DMS79 treated with DMSO at 0.1 percent for 48 hours (cell line): ENCODE results near the gene MYEOV.

Source experiments
- DNase-seq: peaks from one replicate; lab custom pipeline; 2025; lab: John Stamatoyannopoulos, UW

Gene MYEOV

GRCh38 chr11:69293819-69294505 is at the start of gene MYEOV:
MYEOV (plus strand) TSS chr11:69294155; CDS start chr11:69295355, 1,200 bp downstream.
- DNase-seq: no peak

DNA sequence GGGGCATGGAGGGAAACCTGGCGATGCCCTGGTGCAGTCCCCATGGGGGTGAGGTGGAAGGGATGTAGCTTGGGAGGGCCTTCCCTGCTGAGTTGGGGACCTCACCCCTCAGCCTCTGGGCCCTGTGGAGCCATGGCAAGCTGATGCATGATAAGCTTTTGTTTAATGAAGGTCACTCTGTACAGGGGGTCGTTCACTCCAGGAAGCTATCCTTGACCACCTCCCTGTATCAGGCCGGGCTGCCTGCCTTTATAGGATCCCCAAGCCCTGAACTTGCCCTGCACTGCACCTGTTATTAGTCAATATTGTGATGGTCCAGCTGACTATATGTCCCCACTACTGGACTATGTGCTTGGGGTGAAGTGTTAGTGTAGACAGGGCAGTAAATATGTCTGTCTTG is 49.7 kb upstream of the MYEOV start:
- DNase-seq: no peak

- DNase-seq: no peak
Observed at GRCh38 chr11:69245041-69245440, 48.9 kb upstream of the MYEOV start.

DNA sequence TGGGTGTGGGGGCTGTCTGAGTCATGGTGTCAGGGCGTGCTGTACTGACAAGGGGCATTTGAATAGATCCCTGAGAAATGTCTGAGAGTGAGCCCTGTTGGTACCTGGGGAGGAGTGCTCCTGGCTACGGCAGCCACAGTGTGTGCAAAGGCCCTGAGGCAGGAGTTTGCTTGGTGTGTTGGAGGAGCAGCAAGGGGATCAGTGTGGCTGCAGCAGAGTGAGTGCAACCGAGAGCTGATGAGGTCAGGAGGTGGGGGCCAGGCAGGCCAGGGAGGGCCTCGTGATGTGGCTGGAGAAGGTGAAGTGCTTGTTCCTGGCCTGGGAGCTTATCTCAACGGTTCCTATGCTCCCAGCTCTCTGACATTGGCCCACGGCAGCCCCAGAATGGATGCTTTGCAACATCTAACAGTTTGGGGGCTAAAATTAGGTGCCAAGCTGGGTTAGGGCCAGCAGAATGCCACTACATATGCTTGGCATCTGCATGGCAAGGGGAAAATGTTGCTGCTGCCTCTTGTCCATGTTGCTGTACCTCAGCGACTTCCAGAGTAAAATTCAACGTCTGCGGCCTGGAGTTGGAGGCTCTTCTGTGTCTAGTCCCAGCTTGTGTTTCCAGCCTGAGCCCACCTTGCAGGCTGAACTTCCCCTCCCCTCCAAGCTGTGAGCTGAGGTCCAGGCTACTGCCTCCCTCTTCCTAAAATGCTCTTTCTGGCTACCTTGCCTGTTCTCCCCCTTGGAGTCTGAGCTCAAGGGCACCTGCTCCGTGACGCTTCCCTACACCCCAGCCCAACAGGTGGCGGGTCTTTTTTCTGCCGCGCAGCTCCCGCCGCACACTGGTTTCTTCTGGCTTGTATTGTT is 48.2 kb upstream of the MYEOV start:
- no peak for DNase-seq

DNA sequence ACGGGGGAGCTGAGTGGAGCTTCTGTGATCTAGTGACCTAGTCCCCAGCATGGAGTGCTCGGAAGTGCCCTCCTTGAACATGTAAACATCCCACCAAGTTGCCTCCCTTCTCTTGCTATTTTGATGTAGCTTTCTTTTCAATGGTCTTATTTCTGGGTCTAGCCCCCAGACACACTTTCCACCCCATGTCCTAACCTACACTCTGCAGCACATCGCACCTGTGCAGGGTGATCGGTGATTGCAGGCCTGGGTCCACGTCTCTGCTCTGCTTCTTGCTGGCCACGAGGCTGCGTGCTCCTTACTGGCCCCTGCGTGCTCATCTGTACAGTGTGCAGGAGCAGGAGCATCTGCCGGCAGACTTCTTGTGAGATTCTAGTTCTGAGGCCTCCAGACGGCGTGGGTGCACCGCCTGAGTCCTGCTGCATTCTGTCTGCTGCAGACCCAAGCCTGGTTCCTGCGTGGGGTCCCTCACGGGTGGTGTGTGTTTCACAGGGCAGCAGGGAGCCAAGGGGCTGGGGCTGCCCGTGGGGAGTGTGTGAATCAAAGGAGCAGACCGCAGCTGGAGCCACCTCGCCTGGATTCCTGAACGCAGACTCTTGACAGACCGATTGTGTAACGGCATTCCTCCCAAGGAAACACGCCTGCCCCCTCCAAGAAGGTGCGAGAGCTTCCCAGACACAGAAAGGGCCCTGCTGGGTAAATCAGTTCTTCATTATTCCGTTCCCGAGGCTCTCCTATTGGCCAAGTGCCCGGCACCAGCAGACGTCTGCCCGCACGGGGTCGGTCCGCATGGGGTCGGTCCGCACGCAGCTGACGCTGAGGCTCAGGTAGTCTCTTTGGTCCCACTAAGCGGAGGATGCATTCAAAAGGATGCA is 44.4 kb upstream of the MYEOV start:
- DNase-seq: no peak

DNA sequence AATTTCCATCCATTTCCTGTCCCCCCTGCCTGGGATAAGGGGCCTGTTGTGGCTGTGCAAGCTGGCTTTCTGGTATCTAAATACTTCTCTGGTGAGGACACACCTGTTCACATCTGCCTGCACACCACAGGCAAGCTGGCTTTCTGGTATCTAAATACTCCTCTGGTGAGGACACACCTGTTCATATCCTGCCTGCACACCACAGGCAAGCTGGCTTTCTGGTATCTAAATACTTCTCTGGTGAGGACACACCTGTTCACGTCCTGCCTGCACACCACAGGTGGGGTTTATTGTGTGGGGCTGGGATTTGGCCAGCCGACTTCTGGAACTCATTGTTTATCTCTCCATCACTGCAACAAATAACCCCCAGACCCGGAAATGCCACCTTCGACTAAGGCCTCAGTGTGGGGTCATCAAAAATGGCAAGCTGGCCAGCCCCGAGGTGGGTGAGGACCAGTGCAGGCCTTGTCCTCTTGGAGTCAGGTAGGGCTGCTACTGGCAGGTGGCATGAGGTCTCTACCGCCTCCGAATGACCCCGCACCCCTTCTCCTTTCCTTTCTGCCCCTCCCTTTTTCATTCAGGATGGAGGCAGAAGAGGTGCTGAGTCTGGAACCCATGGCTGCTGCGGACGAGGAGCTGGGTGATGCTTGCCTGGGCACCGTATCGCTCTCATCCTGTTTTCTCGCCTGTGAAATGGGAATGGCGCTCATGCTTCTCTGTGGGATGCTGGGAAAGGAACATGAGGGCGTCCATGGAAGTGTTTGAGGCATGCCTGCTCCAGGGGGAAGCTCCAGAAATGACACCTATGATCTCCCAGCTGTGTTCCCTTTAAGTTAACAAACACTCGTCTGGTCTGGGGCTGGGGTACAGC is 43.5 kb upstream of the MYEOV start:
- DNase-seq: no peak

GRCh38 chr11:69251057-69251393 is 42.9 kb upstream of the MYEOV start:
- no peak for DNase-seq

GRCh38 chr11:69251639-69252489 is 42.1 kb upstream of the MYEOV start:
- no peak for DNase-seq

DNA sequence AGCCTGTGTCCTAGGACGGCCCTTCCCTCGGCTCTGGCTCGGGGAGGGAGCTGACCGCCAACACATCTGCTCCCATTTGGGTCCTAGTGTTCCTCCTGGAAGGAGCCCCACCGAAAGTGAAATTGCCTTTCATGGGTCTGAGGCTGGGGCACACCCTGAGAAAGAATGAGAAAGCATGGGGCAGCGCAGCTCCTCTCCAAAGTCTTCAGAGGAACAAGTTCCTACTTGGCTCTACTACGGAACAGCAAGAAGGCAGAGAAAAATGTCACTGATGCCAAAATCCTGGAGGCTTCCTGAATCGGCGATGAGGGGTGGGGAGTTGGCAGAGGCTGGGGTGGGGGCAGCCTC is 41.5 kb upstream of the MYEOV start:
- no peak for DNase-seq

DNA sequence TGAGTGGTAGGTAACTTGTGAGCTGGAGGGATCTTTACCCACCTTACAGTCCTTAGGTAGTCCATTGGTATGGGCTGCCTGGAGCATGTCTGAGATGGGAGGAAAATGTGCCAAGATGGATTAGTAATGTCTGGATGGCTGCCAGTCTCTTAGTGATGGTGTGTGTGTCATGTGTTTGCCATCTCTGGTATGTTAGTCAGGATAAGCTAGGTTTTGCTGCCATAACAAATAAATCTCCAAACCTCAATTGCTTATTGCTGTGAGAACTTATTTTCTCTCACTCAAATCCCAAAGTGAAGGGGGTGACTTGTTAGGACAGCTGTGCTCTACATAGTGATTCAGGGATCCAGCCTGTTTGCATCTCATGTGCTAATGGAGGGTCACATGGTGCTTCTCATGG is 40.9 kb upstream of the MYEOV start:
- no peak for DNase-seq

- no peak for DNase-seq
Observed at GRCh38 chr11:69257134-69257533, 36.8 kb upstream of the MYEOV start.

DNA sequence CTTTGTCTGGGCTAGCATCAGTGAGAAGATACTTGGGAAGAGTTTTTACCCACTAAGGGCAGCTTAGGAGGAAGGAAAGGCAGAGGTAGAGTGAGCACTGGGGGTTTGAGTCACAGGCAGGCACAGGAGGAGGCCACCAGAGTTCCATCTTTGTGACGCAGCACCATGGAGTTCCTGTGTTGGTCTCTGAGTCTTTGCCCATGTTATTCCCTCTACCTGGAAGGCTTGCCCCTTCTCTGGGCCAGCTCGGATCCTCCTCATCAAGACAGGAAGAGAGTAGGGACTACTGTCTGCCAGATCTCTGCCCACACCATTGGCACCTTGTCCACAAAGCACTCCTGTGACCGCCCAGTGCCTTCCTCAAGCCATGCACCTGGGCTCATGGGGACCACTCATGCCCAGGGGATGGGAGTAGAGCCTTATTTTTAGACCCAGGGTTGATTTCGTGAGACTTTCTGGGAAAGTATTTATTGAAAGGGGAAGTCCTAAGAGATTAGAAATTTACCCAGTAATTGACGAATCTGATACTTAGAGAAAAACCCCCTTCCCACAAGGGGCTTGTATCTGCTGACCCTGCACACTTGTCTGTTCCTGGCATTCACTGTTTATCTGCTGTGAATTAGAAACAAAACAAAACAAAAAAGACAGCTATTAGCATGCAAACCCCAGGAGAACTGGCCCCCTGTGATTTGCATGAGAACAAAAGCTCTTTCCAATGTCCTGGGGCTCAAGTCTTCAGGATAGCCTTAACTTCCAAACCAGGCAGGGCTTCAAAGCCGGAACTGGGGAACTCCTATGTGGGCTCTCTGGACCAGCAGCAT is 35.9 kb upstream of the MYEOV start:
- no peak for DNase-seq

GRCh38 chr11:69259096-69259495 is 34.9 kb upstream of the MYEOV start:
- no peak for DNase-seq

- DNase-seq: no peak
Observed at GRCh38 chr11:69260622-69261021, 33.3 kb upstream of the MYEOV start.

DNA sequence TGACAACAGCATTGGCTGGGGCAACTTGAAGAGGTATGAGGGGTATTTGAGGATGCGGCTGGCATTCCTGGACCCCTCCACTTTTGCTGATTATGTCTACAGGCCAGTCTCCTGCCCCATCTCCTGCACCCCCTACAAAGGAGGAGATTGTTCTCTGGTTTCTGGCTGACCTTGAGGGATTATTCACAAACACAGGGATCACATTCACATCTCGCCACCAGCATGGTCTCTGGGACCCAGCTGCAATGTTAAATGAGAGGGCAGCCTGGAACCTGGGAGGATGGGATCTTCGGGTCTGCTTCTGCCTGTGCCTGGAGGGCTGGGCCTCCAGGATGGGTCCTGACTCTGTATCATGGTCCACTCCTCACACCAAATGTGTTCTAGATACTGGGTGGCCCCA is 32.8 kb upstream of the MYEOV start:
- DNase-seq: no peak

DNA sequence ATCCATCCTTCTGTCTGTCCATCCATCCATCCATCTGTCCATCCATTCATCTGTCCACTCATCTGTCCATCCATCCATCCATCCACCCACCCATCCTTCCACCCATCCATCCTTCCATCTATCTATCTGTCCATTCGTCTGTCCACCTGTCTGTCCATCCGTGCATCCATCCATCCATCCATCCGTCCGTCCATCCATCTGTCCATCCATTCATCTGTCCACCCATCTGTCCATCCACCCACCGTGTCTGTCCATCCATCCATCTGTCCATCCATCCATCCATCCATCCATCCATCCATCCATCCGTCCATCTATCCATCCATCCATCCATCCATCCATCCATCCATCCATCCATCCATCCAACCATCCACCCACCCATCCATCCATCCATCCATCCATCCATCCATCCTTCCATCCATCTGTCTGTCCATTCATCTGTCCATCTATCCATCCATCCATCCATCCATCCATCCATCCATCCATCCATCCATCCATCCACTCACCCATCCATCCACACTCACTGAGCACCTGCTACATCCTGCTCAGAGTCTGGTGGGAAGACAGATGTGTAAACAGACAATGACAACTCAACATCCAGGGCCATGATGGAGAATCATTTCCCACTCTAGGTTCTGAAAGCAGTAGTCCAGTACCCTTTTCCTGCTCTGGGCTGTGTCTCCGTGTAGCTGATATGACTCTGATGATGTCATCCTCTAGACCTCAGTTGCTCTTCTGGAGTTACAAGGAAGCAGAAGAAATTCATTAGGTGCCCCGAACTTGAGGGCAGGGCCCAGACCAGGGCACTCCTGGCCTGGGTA is 30.8 kb upstream of the MYEOV start:
- DNase-seq: no peak

DNA sequence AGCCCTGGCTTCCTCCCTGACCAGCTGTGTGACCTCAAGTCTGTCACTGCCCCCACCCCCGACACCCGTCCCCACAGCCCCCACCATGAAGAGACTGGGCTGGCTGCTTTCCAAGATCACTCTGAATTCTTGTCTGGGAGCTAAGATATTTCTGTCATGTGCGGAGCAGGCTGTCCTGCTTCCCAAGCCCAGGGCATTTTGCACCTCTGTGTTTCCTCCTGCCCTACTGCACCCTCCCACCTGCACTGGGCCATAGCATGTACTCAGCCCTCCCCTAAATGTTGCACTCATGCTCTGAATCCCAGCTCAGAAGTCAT is 30.3 kb upstream of the MYEOV start:
- DNase-seq: no peak

GRCh38 chr11:69264486-69264885 is 29.5 kb upstream of the MYEOV start:
- DNase-seq: no peak

DNA sequence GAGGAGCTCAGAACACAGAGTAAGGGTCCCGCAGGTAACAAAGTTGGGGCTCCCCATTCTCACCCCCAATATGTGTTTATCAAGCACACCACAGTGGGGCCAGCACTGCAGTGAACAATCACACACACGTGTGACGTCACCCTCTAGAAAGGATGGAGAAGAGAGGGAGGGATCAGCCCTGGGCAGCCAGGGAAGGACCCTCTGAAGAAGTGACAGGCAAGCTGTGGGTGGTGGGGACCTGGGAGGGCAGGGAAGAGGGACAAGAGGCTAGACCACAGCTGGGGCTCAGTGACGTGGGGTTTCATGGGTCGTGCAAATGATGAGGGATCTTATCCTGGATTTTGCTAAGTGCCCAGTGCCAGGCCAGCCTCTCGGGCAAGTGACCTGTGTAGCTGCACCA is 28.7 kb upstream of the MYEOV start:
- DNase-seq: no peak
